ENCODE results near the gene ASTN2.

The ASTN2 gene

GRCh38 chr9:116688806-116689485 lies 725.9 kb downstream of the ASTN2 start:
- no peak for DNase-seq

GRCh38 chr9:116687754-116688135 lies 727.1 kb downstream of the ASTN2 start:
- DNase-seq = peak in 2 of 56 donors; percentile 1 to 18

GRCh38 chr9:116687074-116687753 lies 727.6 kb downstream of the ASTN2 start, which contains the start of gene TRIM32:
Gene TRIM32, plus strand, starts transcription at chr9:116687305. Its CDS starts 10,438 bp downstream, at chr9:116697743.
- DNase-seq = peak; percentile 13 to 93 (median 82)

- DNase-seq = no peak
These were observed 728.2 kb downstream of the ASTN2 start for GRCh38 chr9:116686693-116687073.

GRCh38 chr9:116686135-116686534 lies 728.7 kb downstream of the ASTN2 start:
- DNase-seq = no peak

GRCh38 chr9:116685166-116685565 lies 729.7 kb downstream of the ASTN2 start:
- no peak for DNase-seq

DNA sequence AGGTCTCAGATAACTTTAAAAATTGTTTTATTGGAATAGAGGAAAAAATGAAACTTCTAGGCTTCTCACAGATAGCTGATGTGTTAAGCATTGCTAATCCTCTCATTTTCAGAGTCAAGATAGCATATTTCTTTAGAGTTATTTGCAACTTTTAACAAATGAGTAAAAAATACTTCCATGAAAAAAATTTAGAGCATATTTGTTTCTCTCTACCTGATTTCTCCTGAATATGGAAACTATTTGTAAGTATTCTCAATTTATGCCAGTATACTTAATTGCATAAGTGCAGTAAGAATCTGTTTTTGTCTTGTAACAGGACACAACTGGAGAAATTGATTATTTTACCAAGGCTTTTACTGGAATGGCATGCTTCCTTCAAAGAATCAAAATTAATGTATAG lies 731.3 kb downstream of the ASTN2 start:
- no peak for DNase-seq

DNA sequence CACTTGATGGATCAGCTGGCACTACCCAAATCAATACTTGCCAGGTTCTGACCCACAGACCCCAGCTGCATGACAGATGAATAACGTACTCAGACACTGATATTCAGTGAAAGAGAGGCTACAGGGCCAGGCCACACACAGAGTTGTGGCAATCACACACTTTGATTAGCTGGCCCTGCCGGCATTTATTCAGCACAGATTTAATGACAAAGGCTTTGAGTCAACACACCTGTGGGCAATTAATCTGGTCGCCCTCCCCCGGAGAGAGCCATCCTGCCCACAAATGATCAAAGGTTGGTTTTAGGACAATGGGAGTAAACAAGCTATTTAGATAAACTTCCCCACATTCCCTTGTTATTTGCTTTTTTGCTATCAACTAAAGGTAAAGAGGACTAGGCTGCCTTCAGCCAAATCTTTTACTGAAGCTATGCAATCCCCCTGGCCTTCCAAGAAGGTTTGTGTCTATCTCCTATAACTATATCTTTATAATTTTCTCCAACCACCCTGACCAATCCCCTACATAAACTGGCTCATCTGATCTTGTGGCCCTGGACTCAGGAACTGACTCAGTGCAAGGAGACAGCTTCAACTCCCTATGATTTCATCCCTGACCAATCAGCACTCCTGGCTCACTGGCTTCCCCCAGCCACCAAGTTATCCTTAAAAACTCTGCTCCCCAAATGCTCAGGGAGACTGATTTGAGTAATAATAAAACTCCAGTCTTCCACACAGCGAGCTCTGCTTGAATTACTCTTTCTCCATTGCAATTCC lies 740.5 kb downstream of the ASTN2 start:
- DNase-seq = no peak

DNA sequence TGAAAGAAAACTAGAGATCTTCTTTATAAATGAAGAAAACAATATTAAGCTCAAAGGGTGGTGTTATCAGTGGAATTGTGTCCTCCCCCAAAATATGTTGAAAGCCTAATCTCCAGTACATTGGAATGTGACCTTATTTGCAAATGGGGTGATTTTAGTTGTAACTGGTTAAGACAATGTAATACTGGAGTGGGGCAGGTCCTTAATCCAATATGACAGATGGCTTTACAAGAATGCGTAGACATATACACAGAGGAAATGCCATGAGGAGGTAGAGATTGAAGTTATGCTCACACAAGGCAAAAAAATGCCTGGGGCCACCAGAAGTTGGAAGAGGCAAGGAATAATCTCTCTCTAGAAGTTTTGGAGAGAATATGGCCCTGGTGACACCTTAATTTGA lies 741.5 kb downstream of the ASTN2 start:
- DNase-seq = no peak

GRCh38 chr9:116671605-116672004 lies 743.3 kb downstream of the ASTN2 start:
- DNase-seq = no peak

GRCh38 chr9:116668970-116669695 lies 745.7 kb downstream of the ASTN2 start:
- DNase-seq = no peak

- no peak for DNase-seq
These were observed 751.3 kb downstream of the ASTN2 start for GRCh38 chr9:116663581-116663980.

- DNase-seq = no peak
These were observed 752.1 kb downstream of the ASTN2 start for GRCh38 chr9:116662646-116663310.

- peak in 14 of 56 donors; percentile 4 to 32 (median 13) for DNase-seq
These were observed 753.6 kb downstream of the ASTN2 start for GRCh38 chr9:116661037-116661954.

- DNase-seq = no peak
These were observed 756.6 kb downstream of the ASTN2 start for GRCh38 chr9:116658265-116658664.

DNA sequence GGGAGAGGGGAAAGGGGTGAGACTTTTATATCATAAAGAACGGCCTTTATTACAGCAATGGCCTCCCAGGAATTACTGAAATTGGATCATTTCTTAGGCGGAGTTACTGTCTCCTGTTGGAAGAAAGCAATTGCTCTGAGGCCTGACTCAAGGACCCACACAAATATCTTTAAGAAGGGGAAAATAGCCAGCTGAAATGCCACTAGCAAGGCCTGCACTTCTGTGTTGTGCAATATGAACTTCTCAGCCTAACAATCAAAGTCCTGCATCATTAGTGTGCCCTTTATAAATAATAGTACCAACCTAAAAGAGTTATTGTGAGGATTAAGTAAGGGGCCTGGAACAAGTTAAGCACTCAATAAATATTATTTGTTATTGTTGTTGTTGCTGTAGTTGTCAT lies 757.9 kb downstream of the ASTN2 start:
- no peak for DNase-seq

- peak in 3 of 56 donors; percentile 5 to 12 (median 7) for DNase-seq
These were observed 758.3 kb downstream of the ASTN2 start for GRCh38 chr9:116656501-116656971.

- DNase-seq = no peak
These were observed 760.9 kb downstream of the ASTN2 start for GRCh38 chr9:116654059-116654355.

DNA sequence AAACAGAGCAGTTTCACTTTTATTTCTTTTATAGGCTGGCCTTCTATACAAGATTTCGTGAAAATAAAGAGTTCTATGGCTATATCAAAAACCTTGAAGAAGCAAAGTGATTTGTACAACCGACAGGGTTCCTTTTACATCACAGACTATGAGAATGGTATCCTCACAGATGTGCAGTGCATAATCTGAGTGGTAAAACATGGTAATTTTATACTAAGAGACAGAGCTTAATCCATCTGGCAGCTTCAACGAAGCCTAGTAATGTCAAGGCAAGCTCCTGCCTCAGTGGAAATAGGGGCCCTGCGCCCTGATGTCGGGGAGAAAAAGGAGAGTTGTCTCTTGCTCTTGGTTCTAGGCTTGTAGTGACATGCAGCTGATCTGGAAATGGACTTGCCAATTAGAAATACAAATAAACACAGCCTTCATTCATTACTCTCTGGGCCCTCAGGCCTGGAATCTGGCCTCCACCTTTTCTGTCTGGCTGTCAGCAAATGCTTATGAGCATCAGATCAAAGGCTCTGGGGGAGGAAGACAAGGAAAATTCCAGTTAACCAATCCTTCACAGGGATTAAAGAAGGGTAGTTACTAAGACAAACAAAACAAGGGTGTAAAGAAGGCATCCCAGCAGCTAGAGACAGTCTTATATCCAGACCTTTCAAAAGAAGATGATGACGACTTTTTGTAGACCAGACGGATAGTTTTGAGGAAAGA lies 761.4 kb downstream of the ASTN2 start:
- peak in 3 of 56 donors; percentile 1 to 15 (median 10) for DNase-seq
